Suppressor macrophage (primary cell): ENCODE measurements around the gene DNAJC1.
"Not testable (repeated sequence)": the region's sequence is repeated elsewhere in the genome, so short reads cannot be mapped to it uniquely, and the experiment has no call there.

Experiments used
- DNase-seq, 4 experiments: peaks; one replicate each; pipeline ENCODE4 v3.0.0-alpha.2; 2020 to 2022

DNAJC1 gene

DNA sequence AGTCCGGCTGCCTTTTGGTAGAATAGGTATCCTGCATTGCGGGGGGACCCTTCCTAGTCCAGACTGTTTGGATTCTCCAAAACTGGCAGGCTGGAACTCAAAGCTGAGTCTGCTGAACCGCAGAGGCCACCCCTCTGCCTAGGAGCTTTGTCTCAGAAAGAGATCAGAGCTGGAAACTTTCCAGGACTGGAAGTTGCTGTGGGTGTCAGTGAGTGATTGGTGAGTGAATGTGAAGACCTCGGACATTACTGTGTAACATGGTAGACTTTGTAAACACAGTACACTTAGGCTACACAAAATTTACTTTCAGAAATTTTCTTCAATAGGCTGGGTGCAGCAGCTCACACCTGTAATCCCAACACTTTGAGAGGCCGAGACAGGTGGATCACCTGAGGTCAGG is 103.8 kb downstream of the DNAJC1 start:
- no peak for DNase-seq

DNA sequence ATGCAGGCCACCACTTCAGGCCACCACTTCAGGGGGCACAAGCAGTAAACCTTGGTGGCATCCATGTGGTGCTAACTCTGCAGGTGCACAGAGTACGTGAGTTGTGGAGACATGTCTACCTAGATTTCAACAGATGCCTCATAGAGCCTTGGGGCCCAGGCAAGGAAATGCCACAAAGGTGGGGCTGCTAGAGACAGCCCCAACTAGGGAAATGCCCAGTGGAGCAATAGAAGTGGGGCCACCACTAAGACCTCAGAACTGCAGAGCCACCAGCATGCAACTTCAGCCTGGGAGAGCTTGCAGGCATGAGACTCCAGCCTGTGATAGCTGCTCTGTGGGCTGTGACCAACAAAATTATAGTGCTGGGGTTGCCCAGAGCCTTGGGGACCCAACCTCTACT is 107.6 kb downstream of the DNAJC1 start:
- no peak for DNase-seq

DNA sequence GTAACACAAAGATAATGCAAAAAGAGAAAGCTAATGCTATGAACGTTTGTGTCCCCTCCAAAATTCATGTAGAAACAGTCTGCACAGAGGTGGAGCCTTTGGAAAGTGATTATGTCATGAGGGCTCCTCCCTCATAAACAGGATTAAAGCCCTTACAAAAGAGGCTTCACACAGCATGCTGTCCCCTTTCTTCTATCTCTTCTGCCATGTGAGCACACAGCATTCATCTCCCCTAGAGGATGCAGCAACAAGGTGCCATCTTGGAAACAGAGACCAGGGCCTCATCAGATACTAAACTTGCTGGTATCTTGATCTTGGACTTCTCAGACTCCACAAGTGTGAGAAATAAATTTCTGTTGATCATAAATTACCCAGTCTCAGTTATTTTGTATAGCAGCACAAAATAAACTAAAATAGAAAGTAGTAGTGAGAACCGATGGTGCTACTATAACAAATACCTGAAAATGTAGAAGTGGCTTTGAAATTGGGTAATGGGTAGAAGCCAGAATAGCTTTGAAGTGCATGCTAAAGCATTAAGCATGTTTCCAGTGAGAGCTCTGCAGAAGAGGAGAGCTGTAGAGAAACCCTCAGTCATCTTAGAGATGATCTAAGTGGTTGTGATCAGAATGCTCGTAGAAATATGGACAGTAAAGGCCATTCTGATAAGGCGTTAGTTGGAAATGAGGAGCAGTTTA is 108.7 kb downstream of the DNAJC1 start:
- DNase-seq = no peak

DNA sequence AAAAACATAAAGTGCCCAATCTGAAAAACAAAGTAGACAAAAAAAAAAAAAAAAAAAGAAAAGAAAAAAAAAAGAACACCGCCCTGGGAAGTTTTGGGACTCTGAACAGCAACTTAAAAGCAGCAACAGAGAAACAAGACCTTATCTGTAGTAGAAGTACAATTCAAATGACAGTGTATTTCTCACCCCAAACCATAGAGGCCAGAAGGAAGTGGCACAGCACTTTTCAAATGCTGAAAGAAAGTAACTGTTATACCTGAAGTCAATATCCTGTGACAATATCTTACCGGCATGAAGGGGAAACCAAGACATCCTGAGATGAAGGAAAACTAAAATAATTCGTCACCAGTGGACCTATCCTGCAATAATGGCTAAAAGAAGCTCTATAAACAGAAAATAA is 112.1 kb downstream of the DNAJC1 start:
- no peak for DNase-seq

DNA sequence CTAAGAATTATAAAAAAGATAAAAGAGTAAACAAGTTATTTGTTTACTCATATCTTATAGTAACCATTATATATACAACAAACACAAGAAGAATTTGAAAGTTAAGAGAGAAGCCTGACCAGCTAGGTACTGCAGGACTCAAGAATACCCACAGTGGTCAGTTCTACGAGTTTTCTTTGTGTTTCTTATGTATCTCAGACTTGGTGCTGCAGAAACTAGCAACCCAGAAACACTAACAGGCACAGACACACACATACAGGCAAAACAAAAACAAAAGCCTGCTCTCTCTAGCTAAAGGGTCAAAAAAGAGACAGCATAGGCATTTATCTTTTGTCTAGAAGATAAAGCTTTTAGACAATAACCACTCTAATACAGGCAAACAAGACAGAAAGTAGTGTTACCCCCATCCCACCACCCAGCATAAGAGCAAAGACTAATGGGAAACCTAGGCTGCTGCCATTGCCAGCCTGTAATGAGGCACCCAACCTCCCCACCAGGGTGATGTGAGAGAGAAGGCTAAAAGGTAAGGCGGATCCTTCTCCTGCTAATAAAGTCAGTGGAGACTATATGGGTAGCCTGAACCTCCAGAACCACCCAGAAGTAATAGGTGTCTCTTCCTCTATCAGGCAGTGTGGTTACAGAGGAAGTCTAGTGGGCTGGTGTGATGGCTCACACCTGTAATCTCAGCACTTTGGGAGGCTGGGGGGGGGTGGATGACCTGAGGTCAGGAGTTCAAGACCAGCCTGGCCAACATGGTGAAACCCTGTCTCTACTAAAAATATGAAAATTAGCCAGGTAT is 113.9 kb downstream of the DNAJC1 start:
- no peak for DNase-seq

DNA sequence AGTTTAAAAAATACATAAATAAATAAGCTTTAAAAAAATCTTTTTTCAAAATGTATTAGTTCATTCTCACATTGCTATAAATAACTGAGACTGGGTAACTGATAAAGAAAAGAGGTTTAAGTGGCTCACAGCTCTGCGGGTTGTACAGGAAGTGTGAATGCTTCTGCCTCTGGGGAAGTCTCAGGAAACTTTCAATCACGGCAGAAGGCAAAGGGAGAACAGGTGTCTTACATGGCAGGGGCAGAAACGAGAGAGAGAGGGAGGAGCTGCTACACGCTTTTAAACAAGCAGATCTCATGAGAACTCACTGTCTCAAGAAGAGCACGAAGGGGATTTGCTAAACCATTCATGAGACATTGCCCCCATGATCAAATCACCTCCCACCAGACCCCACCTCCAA is 114.6 kb downstream of the DNAJC1 start:
- DNase-seq = no peak

DNA sequence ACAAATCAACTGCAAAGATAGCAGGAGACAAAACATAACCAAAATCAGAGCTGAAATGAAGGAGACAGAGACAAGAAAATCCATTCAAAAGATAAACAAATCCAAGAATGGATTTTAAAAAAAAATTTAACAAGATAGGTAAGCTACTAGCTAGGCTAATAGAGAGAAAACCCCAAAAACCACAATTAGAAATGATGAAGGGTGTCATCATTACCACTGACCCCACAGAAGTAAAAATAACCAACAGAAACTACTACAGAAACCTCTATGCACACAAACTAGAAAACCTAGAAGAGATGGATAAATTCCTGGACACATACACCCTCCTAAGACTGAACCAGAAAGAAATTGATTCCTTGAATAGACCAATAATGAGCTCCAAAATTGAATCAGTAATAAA is 117.6 kb downstream of the DNAJC1 start:
- DNase-seq = no peak

DNA sequence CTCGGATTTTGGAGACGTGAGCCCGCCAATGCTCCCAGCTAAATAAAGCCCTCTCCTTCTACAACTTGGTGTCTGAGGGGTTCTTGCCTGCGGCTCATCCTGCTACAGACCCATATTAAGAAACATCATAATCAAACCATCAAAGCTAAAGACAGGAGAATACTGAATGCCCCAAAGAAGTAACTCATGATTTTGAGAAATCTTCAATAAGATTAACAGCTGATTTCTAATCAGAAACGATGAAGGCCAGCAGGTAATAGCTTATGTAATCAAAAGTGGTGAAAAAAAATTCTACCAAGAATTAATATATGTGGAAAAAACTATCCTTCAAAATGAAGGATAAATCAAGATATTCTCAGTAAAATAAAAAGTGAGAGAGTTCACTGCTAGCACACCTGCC is 130.3 kb downstream of the DNAJC1 start:
- no peak for DNase-seq

DNA sequence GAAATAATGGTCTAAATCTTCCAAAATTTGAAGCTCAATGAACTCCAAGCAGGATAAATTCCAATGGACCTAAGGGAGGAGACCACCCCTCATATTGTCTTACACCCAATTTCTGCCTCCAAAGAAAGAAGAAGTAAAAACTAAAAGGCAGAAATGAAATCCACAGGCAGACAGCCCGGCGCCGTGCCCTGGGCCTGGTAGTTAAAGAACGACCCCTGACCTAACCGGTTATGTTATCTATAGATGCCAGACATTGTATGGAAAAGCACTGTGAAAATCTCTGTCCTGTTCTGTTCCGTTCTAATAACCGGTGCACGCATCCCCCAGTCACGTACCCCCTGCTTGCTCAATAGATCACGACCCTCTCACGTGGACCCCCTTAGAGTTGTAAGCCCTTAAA is 130.8 kb downstream of the DNAJC1 start:
- not testable (repeated sequence) for DNase-seq

DNA sequence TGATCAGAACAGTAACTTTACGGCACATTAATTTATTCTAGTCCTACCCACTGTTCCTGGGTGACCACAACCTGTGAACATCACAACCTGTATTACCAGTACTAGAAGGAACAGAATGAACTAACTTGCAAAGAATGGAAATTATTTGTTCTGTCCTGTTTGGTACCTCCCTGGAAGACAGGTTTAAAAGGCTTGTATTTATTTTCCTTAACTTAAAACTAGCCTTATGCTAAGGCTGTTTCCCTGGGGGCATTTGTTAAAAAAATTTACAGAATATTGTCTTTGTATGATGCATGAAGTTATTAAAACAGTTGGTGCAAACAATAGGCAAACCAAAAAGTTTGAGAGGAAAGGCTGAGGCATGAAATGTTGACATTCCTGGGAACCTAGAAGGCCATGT is 132.7 kb downstream of the DNAJC1 start:
- DNase-seq = no peak

DNA sequence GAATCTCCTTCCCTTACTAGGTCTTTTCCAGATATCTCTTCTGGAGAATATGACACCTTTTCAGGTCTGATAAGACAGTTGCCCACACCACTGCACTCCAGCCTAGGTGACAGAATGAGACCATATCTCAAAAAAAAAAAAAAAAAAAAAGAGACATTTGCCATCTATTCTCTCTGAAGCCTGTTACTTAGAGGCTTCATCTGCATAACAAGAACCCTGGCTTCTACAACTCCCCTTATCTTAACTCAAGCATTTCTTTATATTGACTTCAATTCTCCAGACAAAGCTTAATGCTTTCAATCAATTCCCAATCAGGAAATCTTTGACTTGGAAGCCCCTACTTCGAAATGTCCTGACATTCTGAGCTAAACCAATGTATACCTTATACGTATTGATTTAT is 134.4 kb downstream of the DNAJC1 start:
- not testable (repeated sequence) for DNase-seq

DNA sequence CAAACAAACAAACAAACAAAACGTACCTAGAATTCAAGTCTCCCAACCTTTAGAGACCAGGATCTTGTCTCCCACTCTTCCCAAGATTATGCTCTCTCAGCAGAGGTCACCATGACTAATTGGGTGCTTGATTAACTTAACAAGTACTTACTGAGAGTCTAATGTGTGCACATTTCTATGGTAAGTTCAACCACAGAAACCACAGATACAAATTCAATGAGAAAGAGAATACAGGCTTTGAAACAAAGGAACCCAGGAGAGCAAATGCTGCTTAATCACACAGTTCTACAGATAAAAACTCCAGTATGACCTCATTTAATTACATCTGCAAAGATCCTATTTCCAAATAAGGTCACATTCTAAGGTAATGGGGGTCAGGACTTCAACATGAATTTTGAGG is 142.8 kb downstream of the DNAJC1 start:
- DNase-seq = no peak

DNA sequence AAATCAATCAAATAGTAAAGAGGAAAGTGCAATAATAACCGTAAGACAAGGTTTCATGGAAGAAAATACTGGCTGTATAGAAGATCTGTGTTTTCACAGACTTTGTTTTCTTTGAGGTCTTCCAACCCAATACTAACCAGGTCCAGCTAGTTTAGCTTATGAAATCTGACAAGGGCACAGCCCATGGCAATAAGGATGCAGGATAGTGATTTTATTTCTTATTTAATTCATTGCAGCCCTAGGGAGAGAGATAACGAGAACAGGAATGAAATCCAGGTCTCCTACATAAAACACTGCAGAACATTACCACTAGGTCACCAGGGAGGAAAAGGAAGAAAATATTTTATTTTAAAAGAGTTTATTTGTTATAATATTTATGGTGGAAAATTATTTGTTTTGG is 145.1 kb downstream of the DNAJC1 start:
- no peak for DNase-seq

DNA sequence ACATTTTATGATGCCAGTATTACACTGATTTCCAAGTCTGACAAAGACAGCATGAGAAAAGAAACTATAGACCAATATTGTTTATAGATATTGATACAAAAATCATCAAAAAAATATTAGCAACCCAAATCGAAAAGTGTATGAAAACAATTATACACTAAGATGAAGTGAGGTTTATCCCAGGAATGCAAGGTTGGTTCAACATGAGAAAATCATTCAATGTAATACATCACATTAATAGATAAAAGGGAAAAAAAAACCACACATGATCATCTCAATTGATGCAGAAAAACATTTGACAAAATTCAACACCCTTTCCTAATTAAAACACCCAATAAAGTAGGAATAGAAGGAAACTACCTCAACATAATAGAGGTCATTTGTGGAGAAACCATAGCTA is 153.9 kb downstream of the DNAJC1 start:
- DNase-seq = peak in 2 of 4 experiments; percentile 2 to 5

DNA sequence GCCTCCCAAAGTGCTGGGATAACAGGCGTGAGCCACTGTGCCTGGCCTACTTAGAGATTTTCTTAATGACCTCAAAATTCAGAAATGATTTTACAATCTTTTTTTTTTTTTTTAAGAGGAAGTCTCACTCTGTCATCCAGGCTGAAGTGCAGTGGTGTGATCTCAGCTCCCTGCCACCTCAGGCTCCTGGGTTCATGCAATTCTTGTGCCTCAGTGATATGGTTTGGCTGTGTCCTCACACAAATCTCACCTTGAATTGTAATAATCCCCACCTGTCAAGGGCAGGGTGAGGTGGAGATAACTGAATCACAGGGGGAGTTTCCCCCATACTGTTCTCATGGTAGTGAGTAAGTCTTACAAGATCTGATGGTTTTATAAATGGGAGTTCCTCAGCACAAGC is 159.9 kb downstream of the DNAJC1 start:
- no peak for DNase-seq

DNA sequence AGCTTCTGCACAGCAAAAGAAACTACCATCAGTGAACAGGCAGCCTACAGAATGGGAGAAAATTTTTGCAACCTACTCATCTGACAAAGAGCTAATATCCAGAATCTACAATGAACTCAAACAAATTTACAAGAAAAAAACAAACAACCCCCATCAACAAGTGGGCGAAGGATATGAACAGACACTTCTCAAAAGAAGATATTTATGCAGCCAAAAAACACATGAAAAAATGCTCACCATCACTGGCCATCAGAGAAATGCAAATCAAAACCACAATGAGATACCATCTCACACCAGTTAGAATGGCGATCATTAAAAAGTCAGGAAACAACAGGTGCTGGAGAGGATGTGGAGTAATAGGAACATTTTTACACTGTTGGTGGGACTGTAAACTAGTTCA is 162.3 kb downstream of the DNAJC1 start:
- not testable (repeated sequence) for DNase-seq

DNA sequence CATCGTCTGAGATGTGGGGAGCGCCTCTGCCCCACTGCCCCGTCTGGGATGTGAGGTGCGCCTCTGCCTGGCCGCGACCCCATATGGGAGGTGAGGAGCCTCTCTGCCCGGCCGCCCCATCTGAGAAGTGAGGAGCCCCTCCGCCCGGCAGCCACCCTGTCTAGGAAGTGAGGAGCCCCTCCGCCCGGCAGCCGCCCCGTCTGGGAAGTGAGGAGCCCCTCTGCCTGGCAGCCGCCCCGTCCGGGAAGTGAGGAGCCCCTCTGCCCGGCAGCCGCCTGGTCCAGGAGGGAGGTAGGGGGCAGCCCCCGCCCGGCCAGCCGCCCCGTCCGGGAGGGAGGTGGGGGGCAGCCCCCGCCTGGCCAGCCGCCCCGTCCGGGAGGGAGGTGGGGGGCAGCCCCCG is 166.0 kb downstream of the DNAJC1 start:
- not testable (repeated sequence) for DNase-seq

DNA sequence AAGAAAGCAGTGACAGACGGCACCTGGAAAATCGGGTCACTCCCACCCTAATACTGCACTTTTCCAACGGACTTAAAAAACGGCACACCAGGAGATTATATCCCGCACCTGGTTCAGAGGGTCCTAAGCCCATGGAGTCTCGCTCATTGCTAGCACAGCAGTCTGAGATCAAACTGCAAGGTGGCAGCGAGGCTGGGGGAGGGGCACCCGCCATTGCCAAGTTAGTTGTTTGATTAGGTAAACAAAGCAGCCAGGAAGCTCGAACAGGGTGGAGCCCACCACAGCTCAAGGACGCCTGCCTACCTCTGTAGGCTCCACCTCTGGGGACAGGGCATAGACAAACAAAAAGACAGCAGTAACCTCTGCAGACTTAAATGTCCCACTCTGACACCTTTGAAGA is 169.0 kb downstream of the DNAJC1 start:
- not testable (repeated sequence) for DNase-seq

DNA sequence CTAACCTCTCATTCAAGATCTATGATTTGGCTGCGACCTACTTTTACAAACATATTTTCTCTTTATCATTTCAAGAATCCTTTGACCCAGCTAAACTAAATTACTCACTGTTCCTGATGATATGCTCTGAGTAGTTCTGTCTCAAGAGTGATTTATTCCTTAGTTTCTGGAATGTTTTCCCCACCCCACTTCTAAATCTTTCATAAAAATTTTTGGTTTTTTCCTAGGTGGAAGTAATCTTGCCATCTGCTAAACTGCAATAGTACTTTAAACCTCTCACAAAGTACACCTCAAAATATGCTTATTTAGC is 170.8 kb downstream of the DNAJC1 start:
- no peak for DNase-seq

DNA sequence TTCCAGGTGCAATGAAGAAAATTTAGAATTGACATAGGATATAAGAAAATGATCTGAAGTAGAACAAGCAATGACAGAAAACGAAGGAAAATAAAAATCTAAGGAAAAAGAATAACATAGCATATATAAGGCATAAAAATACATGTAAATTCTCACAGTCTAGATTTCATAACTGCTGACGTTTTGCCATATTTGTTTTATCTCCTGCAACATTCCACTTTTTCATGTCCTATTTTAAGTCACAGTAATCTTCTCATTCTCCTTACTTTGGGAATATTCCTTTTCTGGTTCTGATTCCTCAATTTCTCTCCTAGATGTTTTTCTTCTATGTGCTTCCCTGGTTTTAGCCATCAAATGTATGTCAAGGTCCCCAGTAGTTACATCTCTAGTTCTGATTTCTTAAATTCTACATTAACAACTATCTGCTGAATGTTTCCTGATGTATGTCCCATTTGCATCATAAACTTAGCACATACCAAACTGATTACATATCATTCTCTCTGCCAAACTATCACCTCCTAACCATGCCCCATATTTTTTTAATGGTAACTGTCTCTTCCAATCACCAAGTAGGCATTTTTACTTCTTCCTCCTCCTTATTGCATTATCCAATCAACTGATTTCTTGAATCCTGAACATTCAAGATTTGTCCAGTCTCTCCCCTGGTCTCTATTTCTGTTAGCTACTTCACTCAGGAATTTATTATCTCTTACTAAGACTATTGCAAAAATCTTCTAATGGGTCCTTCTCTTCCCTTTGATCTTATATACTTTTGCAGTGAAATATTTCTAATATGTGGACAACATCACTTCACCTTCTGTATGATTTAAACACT is 171.3 kb downstream of the DNAJC1 start:
- no peak for DNase-seq

DNA sequence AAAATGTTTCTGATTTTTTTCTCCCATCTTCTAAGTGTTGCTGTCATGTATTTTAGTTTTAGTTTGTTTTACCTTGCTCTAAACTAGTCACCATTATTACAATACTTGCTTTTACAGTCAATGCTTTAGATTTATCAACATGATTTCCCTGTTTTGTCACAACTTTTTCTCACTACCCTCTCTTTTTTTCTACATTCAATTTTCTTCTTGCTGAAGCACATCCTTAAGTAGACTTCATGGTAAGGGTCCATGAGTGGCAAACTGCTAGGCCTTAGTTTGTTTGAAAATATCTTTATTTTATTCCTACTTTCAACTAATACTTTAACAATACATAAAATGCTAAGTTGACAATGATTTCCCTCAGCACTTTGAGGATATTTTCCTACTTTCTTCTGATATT is 173.5 kb downstream of the DNAJC1 start:
- DNase-seq = no peak

DNA sequence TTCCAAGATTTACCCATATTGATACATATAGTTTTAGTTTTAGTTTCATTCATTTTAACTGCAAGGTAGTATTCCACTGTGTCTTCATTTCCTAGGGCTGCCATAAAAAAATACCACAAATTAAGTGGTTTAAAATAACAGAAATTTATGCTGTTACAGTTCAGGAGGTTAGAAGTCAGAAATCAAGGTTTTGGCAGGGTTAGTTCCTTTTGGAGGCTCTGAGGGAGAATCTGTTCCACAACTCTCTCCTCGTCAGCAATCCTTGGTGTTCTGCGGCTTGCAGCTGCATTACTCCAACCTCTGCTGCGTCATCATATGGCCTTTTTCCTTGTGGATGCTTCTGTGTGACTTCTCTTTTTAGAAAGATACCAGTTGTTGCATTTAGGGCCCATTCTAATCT is 176.2 kb downstream of the DNAJC1 start:
- no peak for DNase-seq

DNA sequence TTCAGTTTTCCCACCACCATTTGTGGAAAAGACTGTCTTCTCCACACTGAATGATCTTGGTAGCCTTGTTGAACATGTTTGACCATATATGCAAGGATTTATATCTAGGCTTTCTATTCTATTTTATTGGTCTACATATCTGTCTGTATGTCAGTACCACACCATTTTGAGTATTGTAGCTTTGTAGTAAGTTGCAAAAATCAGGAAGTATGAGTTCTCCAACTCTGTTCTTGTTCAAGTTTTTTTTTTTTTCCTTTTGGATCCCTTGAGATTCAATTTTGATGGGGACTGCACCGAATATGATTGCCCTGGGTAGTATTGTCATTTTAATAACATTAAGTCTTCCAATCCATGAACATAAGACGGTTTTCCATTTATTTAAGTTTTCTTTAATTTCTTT is 176.8 kb downstream of the DNAJC1 start:
- no peak for DNase-seq

DNA sequence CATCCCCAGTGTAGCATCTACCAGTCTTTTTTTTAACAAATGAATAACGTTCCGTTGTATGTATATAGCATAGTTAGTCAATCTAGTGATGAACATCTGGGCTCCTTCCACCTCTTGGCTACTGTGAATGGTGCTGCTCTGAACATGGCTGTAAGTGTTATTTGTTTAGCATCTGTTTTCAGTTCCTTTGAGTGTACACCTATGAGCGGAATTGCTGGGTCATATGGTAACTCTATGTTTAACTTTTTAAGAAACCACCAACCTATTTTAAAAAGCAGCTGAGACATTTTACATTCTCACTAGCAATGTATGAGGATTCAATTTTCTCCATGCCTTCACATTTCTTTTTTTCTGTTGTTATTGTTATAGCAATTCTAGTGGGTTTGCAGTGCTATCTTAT is 178.2 kb downstream of the DNAJC1 start:
- no peak for DNase-seq
